HepG2 (cell line): ENCODE results near the gene MRPL28. TPM values are rescaled to one million over a fixed set of nuclear protein-coding genes. Genes with fewer than 3 reads are reported as not detected.

Source experiments
- ARID2 ChIP-seq: sonication (generic); formaldehyde crosslinking; IDR thresholded peaks from 2 replicates; pipeline ENCODE4 v1.8.1; 2022; ENCODE audit warnings: mild to moderate bottlenecking, missing genetic modification reagents, borderline replicate concordance
- ASH2L ChIP-seq: fragments of 300-600, 200-600 bp; sonication (generic); IDR thresholded peaks from 2 replicates; pipeline ENCODE4 v1.7.0; 2017; ENCODE audit warnings: low read depth, mild to moderate bottlenecking, moderate library complexity, mixed read lengths, low read length; ENCODE audit not compliant: insufficient read length
- CCDC6 ChIP-seq: sonication (generic); formaldehyde crosslinking; IDR thresholded peaks from 2 replicates; pipeline ENCODE4 v1.8.1; 2022; ENCODE audit warnings: mild to moderate bottlenecking, missing genetic modification reagents, moderate library complexity
- CEBPB ChIP-seq: IDR thresholded peaks from 2 replicates; pipeline ENCODE4 v1.6.1; 2011; ENCODE audit warnings: low read depth, low read length, improper control_type of control experiment, borderline replicate concordance
- CENPX ChIP-seq: sonication (generic); formaldehyde crosslinking; IDR thresholded peaks from 2 replicates; pipeline ENCODE4 v1.9.0; 2021; ENCODE audit warnings: mild to moderate bottlenecking, missing genetic modification reagents, moderate library complexity
- FOSL2 ChIP-seq: sonication (generic); formaldehyde crosslinking; IDR thresholded peaks from 2 replicates; pipeline ENCODE4 v1.4.0; 2020; ENCODE audit warnings: missing genetic modification reagents
- GLI4 ChIP-seq: sonication (generic); formaldehyde crosslinking; IDR thresholded peaks from 2 replicates; pipeline ENCODE4 v1.5.1; 2020; ENCODE audit warnings: missing genetic modification reagents, mild to moderate bottlenecking, moderate library complexity, borderline replicate concordance
- HNF4G ChIP-seq, 2 experiments: sonication (generic) in 1 of 2; formaldehyde crosslinking in 1 of 2; IDR thresholded peaks; 2 replicates each; pipeline versions ENCODE4 v1.4.0 to v1.6.1; 2011 to 2020; ENCODE audit warnings: borderline replicate concordance in 2 of 2, low read depth in 2 of 2, mild to moderate bottlenecking in 2 of 2, low read length in 1 of 2, missing genetic modification reagents in 1 of 2, moderate library complexity in 1 of 2
- KDM2A ChIP-seq: sonication (generic); formaldehyde crosslinking; IDR thresholded peaks from 2 replicates; pipeline ENCODE4 v1.4.0; 2020; ENCODE audit warnings: low read depth, missing genetic modification reagents, borderline replicate concordance
- KDM5B ChIP-seq: sonication (generic); formaldehyde crosslinking; IDR thresholded peaks from 2 replicates; pipeline ENCODE4 v1.4.0; 2020; ENCODE audit warnings: missing genetic modification reagents, mild to moderate bottlenecking, borderline replicate concordance
- NR3C1 ChIP-seq: sonication (generic); formaldehyde crosslinking; IDR thresholded peaks from 2 replicates; pipeline ENCODE4 v1.4.0; 2020; ENCODE audit warnings: missing genetic modification reagents
- SOX6 ChIP-seq, 2 experiments: fragments of 450-650 bp in 1 of 2; sonication (generic) in 1 of 2; formaldehyde crosslinking in 1 of 2; IDR thresholded peaks; 2 replicates each; pipeline versions ENCODE4 v1.4.0 to v1.6.1; 2017 to 2020; ENCODE audit warnings: antibody characterized with exemption in 1 of 2, mild to moderate bottlenecking in 1 of 2, missing genetic modification reagents in 1 of 2
- TBX2 ChIP-seq: sonication (generic); formaldehyde crosslinking; IDR thresholded peaks from 2 replicates; pipeline ENCODE4 v1.5.0; 2020; ENCODE audit warnings: missing genetic modification reagents, mild to moderate bottlenecking, borderline replicate concordance
- ZNF20 ChIP-seq: sonication (generic); formaldehyde crosslinking; IDR thresholded peaks from 2 replicates; pipeline ENCODE4 v1.4.0; 2020; ENCODE audit warnings: mild to moderate bottlenecking, moderate library complexity, missing genetic modification reagents
- ZNF235 ChIP-seq: sonication (generic); formaldehyde crosslinking; IDR thresholded peaks from 2 replicates; pipeline ENCODE4 v1.8.1; 2023; ENCODE audit warnings: mild to moderate bottlenecking, missing genetic modification reagents, borderline replicate concordance
- ZNF256 ChIP-seq: sonication (generic); formaldehyde crosslinking; conservative IDR thresholded peaks from 2 replicates; pipeline ENCODE4 v1.4.0; 2020; ENCODE audit warnings: missing genetic modification reagents
- ZNF30 ChIP-seq: sonication (generic); formaldehyde crosslinking; IDR thresholded peaks from 2 replicates; pipeline ENCODE4 v1.5.0; 2020; ENCODE audit warnings: mild to moderate bottlenecking, missing genetic modification reagents
- ZNF354B ChIP-seq: sonication (generic); formaldehyde crosslinking; IDR thresholded peaks from 2 replicates; pipeline ENCODE4 v1.8.0; 2022; ENCODE audit warnings: mild to moderate bottlenecking, missing genetic modification reagents
- ZNF383 ChIP-seq: sonication (generic); formaldehyde crosslinking; IDR thresholded peaks from 2 replicates; pipeline ENCODE4 v1.4.0; 2020; ENCODE audit warnings: missing genetic modification reagents, mild to moderate bottlenecking, borderline replicate concordance
- ZNF569 ChIP-seq: sonication (generic); formaldehyde crosslinking; IDR thresholded peaks from 2 replicates; pipeline ENCODE4 v1.5.0; 2020; ENCODE audit warnings: mild to moderate bottlenecking, missing genetic modification reagents, moderate library complexity, borderline replicate concordance
- ZNF619 ChIP-seq: sonication (generic); formaldehyde crosslinking; IDR thresholded peaks from 2 replicates; pipeline ENCODE4 v1.4.0; 2020; ENCODE audit warnings: mild to moderate bottlenecking, missing genetic modification reagents
- ZNF768 ChIP-seq: sonication (generic); formaldehyde crosslinking; IDR thresholded peaks from 2 replicates; pipeline ENCODE4 v1.4.0; 2020; ENCODE audit warnings: missing genetic modification reagents
- ZNF878 ChIP-seq: sonication (generic); formaldehyde crosslinking; IDR thresholded peaks from 2 replicates; pipeline ENCODE4 v1.8.1; 2023; ENCODE audit warnings: mild to moderate bottlenecking, missing genetic modification reagents, moderate library complexity
- polyA plus RNA-seq, 8 experiments: library from polyadenylated mRNA; depleted of rRNA in 3 of 8; stranded (reverse) in 7 of 8; unstranded in 1 of 8; fragments of >200 nt; fragmentation: Illumina TruSeq in 4 of 8; extraction: Trizol in 4 of 8; gene quantifications; 2 replicates each; pipeline versions ENCODE4 v1.2.1 to v1.2.3, GENCODE V29; 2011 to 2016; ENCODE audit warnings: low read depth in 4 of 8, missing spikeins in 1 of 8, mixed read lengths in 1 of 8; ENCODE audit not compliant: insufficient read depth in 1 of 8
- total RNA-seq, 5 experiments: library from RNA; depleted of rRNA; stranded (reverse); fragments of >200 nt; fragmentation: Illumina TruSeq; extraction: Trizol; gene quantifications; 2 replicates each; pipeline ENCODE4 v1.2.3, GENCODE V29; 2016; ENCODE audit warnings: low read depth in 1 of 5
- TF ChIP-seq, protein P1 (sequence below): sonication (generic); formaldehyde crosslinking; IDR thresholded peaks from 2 replicates; pipeline ENCODE4 v1.5.0; 2020; ENCODE audit warnings: missing genetic modification reagents
- TF ChIP-seq, protein P2 (sequence below): sonication (generic); formaldehyde crosslinking; IDR thresholded peaks from 2 replicates; pipeline ENCODE4 v1.5.0; 2020; ENCODE audit warnings: mild to moderate bottlenecking, missing genetic modification reagents
- TF ChIP-seq, protein P3 (sequence below): sonication (generic); formaldehyde crosslinking; IDR thresholded peaks from 2 replicates; pipeline ENCODE4 v1.4.0; 2020; ENCODE audit warnings: missing genetic modification reagents, low read depth, mild to moderate bottlenecking, borderline replicate concordance

Gene MRPL28
- total and polyA plus RNA-seq, 2 of the 13 experiments (the other 11 are each of a cell fraction or from before 2014, with no cell fraction given), result 114 to 135 TPM

DNA sequence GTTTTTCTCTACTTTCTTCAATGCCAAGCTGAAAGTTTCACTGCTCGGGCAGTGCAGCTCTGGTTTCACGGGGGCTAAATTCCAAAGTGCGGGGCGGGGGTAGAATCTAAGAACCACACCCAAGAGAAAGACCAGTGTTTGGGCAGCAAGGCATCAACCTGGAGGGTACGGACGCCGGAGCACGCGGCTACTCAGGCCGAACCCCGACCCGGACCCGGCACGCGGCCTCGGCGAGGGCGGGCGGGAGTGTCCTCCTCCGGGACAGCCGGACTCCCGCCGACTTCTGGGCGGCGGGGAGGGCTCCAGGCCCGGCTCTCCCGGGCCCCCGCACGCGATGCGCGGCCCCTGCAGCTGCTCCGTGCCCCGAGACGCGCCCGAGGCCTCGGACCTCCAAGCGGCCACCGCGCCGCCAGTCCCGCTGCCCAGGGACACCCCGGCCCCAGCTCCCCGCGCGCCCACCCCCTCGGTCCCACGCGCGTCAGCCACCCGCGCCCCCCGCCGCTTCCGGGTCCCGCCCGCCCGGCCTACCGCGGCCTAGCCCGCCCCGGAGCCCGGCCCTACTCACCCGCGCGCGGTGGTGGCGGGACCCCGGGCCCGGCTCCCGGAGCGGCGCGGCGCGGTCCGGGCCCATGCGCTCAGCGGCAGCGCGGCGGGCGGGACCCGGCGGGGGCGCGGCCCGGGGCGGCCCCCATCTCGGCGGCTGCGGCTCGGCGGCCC lies 18.4 kb downstream of the MRPL28 start (continued):
- TF ChIP-seq CENPX (CRISPR knock-in tag), result no peak
- no peak for TF ChIP-seq FOSL2 (CRISPR knock-in tag)
- TF ChIP-seq ASH2L, result peak; percentile 38
- TF ChIP-seq GLI4, result no peak
- TF ChIP-seq ARID2 (CRISPR knock-in tag), result no peak
- no peak for TF ChIP-seq ZNF256 (CRISPR knock-in tag)
- TF ChIP-seq TBX2 (CRISPR knock-in tag), result no peak
- TF ChIP-seq, protein P1, sequence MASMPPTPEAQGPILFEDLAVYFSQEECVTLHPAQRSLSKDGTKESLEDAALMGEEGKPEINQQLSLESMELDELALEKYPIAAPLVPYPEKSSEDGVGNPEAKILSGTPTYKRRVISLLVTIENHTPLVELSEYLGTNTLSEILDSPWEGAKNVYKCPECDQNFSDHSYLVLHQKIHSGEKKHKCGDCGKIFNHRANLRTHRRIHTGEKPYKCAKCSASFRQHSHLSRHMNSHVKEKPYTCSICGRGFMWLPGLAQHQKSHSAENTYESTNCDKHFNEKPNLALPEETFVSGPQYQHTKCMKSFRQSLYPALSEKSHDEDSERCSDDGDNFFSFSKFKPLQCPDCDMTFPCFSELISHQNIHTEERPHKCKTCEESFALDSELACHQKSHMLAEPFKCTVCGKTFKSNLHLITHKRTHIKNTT (CRISPR knock-in tag), result no peak
- no peak for TF ChIP-seq CEBPB
- TF ChIP-seq ZNF235 (CRISPR knock-in tag), result no peak
- no peak for TF ChIP-seq ZNF20
- peak; percentile 4; the same call in 1 of the 2 replicates for TF ChIP-seq KDM2A (CRISPR knock-in tag)
- no peak for TF ChIP-seq ZNF878 (CRISPR knock-in tag)
- no peak for TF ChIP-seq ZNF354B (CRISPR knock-in tag)
- no peak for TF ChIP-seq ZNF30 (CRISPR knock-in tag)
- TF ChIP-seq, protein P2, sequence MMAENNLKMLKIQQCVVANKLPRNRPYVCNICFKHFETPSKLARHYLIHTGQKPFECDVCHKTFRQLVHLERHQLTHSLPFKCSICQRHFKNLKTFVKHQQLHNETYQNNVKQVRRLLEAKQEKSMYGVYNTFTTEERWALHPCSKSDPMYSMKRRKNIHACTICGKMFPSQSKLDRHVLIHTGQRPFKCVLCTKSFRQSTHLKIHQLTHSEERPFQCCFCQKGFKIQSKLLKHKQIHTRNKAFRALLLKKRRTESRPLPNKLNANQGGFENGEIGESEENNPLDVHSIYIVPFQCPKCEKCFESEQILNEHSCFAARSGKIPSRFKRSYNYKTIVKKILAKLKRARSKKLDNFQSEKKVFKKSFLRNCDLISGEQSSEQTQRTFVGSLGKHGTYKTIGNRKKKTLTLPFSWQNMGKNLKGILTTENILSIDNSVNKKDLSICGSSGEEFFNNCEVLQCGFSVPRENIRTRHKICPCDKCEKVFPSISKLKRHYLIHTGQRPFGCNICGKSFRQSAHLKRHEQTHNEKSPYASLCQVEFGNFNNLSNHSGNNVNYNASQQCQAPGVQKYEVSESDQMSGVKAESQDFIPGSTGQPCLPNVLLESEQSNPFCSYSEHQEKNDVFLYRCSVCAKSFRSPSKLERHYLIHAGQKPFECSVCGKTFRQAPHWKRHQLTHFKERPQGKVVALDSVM (CRISPR knock-in tag), result no peak
- TF ChIP-seq CCDC6 (CRISPR knock-in tag), result no peak
- no peak for TF ChIP-seq SOX6 (IDR thresholded peaks at IDR 0.05)
- TF ChIP-seq SOX6 (CRISPR knock-in tag; IDR thresholded peaks at IDR 0.05), result no peak
- no peak for TF ChIP-seq ZNF619 (CRISPR knock-in tag)
- TF ChIP-seq ZNF768, result 0 out of 2 replicates have a peak, but pooled peaks have one; percentile 37
- no peak for TF ChIP-seq KDM5B (CRISPR knock-in tag)
- TF ChIP-seq ZNF569 (CRISPR knock-in tag), result no peak
- no peak for TF ChIP-seq ZNF383
- TF ChIP-seq NR3C1 (CRISPR knock-in tag), result no peak
- TF ChIP-seq HNF4G (IDR thresholded peaks at IDR 0.05; ENCODE audit: borderline replicate concordance, low read depth, low read length), result 0 out of 2 replicates have a peak, but pooled peaks have one; percentile 23
- TF ChIP-seq HNF4G (CRISPR knock-in tag; IDR thresholded peaks at IDR 0.05; ENCODE audit: borderline replicate concordance, low read depth), result no peak
- TF ChIP-seq, protein P3, sequence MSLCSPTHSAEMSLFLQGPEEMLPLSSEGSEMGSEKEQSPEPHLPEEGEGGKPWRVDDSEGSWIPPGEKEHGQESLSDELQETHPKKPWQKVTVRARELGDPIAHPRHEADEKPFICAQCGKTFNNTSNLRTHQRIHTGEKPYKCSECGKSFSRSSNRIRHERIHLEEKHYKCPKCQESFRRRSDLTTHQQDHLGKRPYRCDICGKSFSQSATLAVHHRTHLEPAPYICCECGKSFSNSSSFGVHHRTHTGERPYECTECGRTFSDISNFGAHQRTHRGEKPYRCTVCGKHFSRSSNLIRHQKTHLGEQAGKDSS (CRISPR knock-in tag), result no peak
